ENCODE results near the gene HSPB7.
A peak's percentile ranks its signal among the peaks of the same experiment; 100 is the strongest.
"Not testable (repeated sequence)": the region's sequence is repeated elsewhere in the genome, so short reads cannot be mapped to it uniquely, and the experiment has no call there.

Gene HSPB7

DNA sequence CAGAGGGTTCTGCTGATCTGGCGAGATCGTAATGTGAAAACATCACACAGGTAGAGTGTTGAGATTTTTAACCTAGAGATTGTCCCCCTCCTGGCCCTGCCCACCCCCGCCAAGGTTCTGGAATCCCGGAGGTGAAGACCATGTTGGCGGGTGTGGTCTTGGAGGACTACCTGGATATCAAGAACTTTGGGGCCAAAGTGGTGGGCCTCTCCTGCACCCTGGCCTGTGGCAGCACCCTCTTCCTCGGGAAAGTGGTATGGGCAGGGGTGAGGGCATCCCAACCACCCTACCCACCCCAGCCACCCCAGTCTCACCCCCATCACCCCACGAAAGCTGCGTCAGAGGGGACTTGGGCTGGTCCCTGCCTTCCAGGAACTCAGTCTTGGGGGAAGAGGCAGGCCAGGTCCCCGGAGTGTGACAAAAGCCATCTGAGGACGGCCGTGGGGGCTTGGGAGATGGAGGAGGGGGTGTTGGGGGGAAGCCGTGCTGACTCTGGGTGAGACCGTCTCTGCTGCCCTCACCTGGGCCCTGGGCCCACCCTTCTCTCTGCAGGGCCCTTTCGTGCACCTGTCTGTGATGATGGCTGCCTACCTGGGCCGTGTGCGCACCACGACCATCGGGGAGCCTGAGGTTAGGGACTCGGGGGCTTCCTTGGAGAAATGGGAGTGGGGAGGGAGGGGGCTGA is 30.1 kb upstream of the HSPB7 start:
- no peak for DNase-seq (ENCODE audit: low spot score)
- TF ChIP-seq, protein P1, sequence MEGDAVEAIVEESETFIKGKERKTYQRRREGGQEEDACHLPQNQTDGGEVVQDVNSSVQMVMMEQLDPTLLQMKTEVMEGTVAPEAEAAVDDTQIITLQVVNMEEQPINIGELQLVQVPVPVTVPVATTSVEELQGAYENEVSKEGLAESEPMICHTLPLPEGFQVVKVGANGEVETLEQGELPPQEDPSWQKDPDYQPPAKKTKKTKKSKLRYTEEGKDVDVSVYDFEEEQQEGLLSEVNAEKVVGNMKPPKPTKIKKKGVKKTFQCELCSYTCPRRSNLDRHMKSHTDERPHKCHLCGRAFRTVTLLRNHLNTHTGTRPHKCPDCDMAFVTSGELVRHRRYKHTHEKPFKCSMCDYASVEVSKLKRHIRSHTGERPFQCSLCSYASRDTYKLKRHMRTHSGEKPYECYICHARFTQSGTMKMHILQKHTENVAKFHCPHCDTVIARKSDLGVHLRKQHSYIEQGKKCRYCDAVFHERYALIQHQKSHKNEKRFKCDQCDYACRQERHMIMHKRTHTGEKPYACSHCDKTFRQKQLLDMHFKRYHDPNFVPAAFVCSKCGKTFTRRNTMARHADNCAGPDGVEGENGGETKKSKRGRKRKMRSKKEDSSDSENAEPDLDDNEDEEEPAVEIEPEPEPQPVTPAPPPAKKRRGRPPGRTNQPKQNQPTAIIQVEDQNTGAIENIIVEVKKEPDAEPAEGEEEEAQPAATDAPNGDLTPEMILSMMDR (IDR thresholded peaks at IDR 0.05; ENCODE audit: extremely low read depth, insufficient read depth, missing control alignments), result no peak
- in situ Hi-C loops (cut with MboI; ENCODE audit: low pct_unique_long_range_greater_than_20kb, low sequenced_read_pairs, unreplicated experiment), result no loop called here

DNA sequence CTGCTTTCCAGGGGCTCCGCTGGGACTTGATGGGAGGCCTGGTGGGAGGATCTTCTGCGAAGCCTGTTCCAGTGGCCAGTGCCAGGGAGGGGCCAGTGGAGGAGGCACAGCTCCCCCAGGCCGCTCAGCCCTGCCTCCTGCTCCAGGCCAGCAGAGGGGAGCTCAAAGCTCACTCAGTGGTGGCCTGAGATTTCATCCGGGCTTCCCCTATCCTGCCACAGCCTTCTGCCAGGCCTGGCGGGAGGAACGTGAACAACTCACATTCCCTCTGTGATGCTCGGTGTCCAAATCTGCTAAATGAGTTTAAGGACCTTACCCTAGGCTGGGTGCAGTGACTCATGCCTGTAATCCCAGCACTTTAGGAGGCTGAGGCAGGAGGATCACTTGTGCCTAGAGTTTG is 29.0 kb upstream of the HSPB7 start:
- in situ Hi-C loops (cut with MboI; ENCODE audit: low pct_unique_long_range_greater_than_20kb, low sequenced_read_pairs, unreplicated experiment), result no loop called here
- TF ChIP-seq, protein P1 (IDR thresholded peaks at IDR 0.05; ENCODE audit: extremely low read depth, insufficient read depth, missing control alignments), result no peak
- DNase-seq (ENCODE audit: low spot score), result no peak

DNA sequence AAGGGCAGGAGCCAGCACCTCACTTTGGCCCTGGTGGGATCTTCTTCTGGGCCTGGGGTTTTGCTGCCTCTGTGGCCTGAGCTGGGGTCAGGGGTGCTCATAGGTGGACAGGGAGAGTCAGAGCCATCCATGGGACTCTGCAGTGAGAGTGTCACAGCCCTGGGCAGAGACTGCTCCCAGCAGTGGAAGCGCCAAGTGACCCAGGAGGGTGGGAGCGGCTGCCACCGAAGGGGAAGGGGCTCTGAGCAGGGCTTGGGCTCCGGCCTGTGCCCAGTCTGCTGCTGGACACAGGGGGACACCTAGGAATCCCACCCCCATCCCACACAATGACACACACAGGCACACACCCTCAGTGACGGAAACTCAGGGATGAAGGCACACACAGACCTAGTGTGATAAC is 26.1 kb upstream of the HSPB7 start:
- no peak for DNase-seq (ENCODE audit: low spot score)
- TF ChIP-seq, protein P1 (IDR thresholded peaks at IDR 0.05; ENCODE audit: extremely low read depth, insufficient read depth, missing control alignments), result no peak
- in situ Hi-C loops (cut with MboI; ENCODE audit: low pct_unique_long_range_greater_than_20kb, low sequenced_read_pairs, unreplicated experiment), result no loop called here

DNA sequence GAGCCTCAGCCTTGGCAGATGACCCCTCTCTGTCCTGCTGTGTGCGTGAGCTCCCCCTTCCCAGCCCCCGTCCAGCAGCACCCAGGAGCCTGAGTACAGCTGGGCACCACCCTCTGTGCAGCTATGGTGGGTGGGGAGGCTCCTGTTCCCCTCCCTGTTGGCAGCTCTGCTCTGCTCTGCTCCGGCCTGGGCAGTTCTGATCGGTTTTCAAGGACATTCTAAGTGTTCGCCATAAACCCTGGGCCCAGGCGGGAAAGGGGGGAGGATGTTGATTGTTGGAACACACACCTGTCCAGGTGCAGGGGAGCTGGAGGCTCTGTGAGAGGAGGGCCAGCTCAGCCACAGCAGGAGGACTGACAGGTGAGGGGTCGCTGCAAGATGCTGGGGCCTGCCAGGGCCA is 25.7 kb upstream of the HSPB7 start, which contains the start of gene CLCNKB:
Gene CLCNKB (plus strand): TSS at position 262 of the 400 bp plus-strand sequence. CDS start 711 bp downstream, outside the sequence.
- DNase-seq (ENCODE audit: low spot score), result no peak
- in situ Hi-C loops (cut with MboI; ENCODE audit: low pct_unique_long_range_greater_than_20kb, low sequenced_read_pairs, unreplicated experiment), result no loop called here
- TF ChIP-seq, protein P1 (IDR thresholded peaks at IDR 0.05; ENCODE audit: extremely low read depth, insufficient read depth, missing control alignments), result no peak

DNA sequence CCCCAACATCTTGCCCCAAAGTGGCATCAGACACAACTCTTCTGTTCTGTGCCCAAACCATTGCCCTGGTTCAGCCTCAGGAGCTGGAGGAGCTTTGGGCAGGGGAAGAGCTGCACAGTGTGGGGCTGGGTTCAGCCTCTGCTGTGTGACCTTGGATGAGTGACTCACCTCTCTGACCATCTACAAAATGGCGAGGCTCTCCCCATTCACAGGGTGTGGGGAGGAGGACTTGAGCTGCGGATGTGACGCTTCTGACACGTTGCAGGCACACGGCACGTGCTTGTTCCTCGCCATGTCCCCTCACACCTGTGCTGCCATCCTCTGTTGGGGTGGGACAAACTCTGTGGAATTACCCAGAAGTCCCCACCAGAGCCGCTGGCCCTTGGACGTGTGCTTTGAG is 24.8 kb upstream of the HSPB7 start:
- in situ Hi-C loops (cut with MboI; ENCODE audit: low pct_unique_long_range_greater_than_20kb, low sequenced_read_pairs, unreplicated experiment); DNase-seq (ENCODE audit: low spot score): not testable (repeated sequence)

DNA sequence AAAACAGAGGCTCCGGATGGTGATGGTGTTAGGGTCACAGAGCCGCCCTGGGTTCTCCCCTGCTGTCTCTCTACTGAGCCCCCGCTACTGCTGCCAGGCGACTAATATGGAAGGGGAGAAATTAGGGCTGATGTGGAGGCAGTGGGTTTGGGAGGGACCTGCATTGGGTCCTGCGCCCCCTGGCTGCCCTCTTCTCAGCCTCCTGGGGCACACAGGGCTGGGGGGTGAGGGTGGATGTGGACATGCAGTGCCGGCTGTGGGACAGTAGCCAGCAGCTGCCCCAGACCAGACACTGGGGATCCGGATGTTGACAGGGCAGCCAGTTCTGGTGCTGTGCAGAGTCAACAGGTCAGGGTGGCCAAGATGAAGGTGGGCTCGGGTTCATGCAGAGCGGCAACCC is 24.3 kb upstream of the HSPB7 start:
- TF ChIP-seq, protein P1 (IDR thresholded peaks at IDR 0.05; ENCODE audit: extremely low read depth, insufficient read depth, missing control alignments), result peak; percentile 3
- DNase-seq (ENCODE audit: low spot score), result no peak
- in situ Hi-C loops (cut with MboI; ENCODE audit: low pct_unique_long_range_greater_than_20kb, low sequenced_read_pairs, unreplicated experiment), result no loop called here

DNA sequence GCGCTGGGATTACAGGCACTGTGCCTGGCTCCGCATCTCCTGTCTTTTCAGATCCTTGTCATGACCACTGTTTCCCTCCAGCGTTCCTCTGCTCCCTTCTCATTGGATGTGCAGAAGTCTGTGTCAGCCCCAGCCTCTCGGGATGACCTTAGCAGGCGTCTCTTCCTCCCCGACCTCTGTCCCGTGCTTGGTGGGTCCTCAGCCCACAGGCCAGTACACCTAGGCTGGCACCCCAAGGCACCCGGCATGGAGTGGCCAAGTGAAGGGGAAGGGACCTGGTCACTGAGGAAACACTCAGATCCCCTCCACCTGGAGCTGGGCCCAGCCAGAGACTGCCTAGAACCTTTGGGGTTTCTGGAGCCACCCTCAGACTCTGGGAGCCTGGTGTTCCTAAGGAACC is 23.4 kb upstream of the HSPB7 start:
- no peak for DNase-seq (ENCODE audit: low spot score)
- in situ Hi-C loops (cut with MboI; ENCODE audit: low pct_unique_long_range_greater_than_20kb, low sequenced_read_pairs, unreplicated experiment), result no loop called here
- TF ChIP-seq, protein P1 (IDR thresholded peaks at IDR 0.05; ENCODE audit: extremely low read depth, insufficient read depth, missing control alignments), result no peak

DNA sequence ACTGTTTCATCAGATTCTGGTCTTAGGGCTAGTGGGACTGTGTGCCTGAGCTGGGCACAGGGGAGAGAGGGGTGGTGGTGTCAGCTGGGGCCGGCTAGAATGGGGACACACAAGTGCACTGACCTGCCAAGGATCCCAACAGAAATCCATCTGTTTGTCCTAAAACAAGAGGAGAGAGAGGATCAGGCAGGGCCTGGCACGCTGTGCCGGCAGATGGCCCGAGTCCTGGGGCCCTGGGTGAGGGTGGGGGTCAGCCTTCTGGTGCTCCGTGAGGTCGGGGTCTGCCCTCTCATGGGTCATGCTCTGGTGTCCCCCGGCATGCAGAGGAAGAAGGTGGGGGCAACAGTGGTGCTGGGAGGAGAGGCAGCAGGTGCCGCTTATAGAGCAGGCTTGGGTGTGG is 22.0 kb upstream of the HSPB7 start:
- DNase-seq (ENCODE audit: low spot score); in situ Hi-C loops (cut with MboI; ENCODE audit: low pct_unique_long_range_greater_than_20kb, low sequenced_read_pairs, unreplicated experiment): not testable (repeated sequence)

Measured in GM13977 (cell line).